SJSA1 (cell line): ENCODE results near the gene PAK6. TPM values are rescaled to one million over a fixed set of nuclear protein-coding genes. Genes with fewer than 3 reads are reported as not detected.

Experiments used
- DNase-seq, 2 experiments: peaks; one replicate each; pipeline ENCODE4 v3.0.0-alpha.2; 2015 to 2020; ENCODE audit warnings: low spot score in 2 of 2, low read depth in 1 of 2
- H3K27ac ChIP-seq: fragments of 250-450 bp; sonication (Bioruptor Pico); 2 replicates; pipeline ENCODE4 v1.5.1; 2020; ENCODE audit warnings: mild to moderate bottlenecking, moderate library complexity
- H3K27me3 ChIP-seq: fragments of 250-450 bp; sonication (Bioruptor Pico); replicated peaks from 2 replicates; pipeline ENCODE4 v1.5.1; 2020; ENCODE audit warnings: mild to moderate bottlenecking, moderate library complexity
- H3K36me3 ChIP-seq: fragments of 250-450 bp; sonication (Bioruptor Pico); 2 replicates; pipeline ENCODE4 v1.5.1; 2020; ENCODE audit warnings: mild to moderate bottlenecking
- H3K4me1 ChIP-seq: fragments of 250-450 bp; sonication (Bioruptor Pico); replicated peaks from 2 replicates; pipeline ENCODE4 v1.6.1; 2021; ENCODE audit warnings: mild to moderate bottlenecking
- H3K4me3 ChIP-seq: fragments of 250-450 bp; sonication (Bioruptor Pico); 2 replicates; pipeline ENCODE4 v1.5.1; 2020; ENCODE audit warnings: mild to moderate bottlenecking
- H3K9me3 ChIP-seq: fragments of 250-450 bp; sonication (Bioruptor Pico); replicated peaks from 2 replicates; pipeline ENCODE4 v1.5.1; 2020; ENCODE audit warnings: mild to moderate bottlenecking
- total RNA-seq: library from RNA; depleted of rRNA; stranded (reverse); fragments of >200 nt; shearing (Covaris generic); gene quantifications from 2 replicates; pipeline ENCODE4 v1.2.3, GENCODE V29; 2014

The PAK6 gene
- total RNA-seq, 1 experiment from 2014 or later: 0.05 TPM

DNA sequence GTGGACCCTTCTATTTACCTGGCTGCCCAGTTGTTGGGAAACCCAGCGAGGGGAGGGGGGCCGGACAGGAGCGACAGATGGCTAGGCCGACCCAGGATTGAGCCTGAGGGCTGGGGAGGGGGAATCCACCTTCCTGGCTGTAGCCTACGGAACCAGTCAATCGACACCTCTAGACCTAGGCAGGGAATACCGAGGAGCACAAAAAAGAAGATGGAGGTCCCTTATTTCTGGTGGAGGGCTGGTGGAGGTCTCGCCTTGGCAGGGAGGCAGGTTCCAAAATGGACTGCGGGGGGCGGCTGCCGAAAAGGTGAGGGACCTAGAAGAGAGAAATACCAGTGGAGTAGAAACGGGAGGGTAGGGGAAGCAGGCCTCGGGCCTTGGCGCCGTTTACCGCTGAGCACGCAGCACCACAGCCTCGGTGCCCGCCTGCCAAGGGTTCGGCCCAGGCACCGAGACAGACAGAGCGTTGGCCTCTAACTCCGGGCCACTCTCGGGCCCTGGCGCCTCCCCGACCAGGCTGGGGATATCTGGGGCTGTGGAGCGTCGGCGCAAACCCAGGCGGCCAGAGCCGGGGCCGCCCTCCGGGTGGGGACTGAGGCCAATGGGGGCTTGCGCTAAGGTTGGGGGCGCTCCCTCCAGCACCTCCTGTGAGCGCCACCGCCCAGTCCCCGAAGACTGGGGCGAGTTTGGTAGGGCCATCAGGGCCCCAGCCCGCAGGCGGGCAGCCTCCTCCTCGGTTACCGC is 42.4 kb downstream of the PAK6 start:
- no peak for DNase-seq
- Histone ChIP-seq H3K4me3 (peak overlapping the region; percentile 59), H3K9me3 (no peaks in the 10 kb centered on the region), H3K27ac (no peak overlapping the region), H3K27me3 (no peaks in the 10 kb centered on the region), H3K36me3 (peaks cover 51% of the 10 kb centered on the region), H3K4me1 (peaks cover 100% of the 10 kb centered on the region)

DNA sequence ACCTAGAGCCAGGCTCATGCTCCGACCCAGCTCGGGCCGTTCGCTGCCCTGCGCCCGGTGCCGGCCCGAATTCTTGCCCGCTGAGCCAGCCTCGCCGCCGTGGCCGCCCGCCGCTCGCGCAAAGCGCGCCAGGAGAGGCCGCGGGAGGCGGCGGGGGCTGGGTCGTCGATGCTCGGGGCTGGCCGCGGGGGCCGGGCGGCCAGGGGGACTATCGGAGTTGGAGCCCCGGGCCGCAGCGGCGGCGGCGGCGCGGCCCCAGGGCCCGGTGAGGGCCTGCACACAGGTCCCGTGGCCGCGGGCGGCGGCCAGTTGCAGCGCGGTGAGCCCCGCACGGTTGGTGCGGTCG is 42.9 kb downstream of the PAK6 start:
- peaks cover 46% of the 10 kb centered on the region for H3K36me3 ChIP-seq
- no peaks in the 10 kb centered on the region for H3K9me3 ChIP-seq
- H3K27ac ChIP-seq: no peak overlapping the region
- H3K4me3 ChIP-seq: peak overlapping the region; percentile 59
- DNase-seq: no peak
- H3K4me1 ChIP-seq: peaks cover 100% of the 10 kb centered on the region
- H3K27me3 ChIP-seq: no peaks in the 10 kb centered on the region

- peak in 1 of 2 experiments; percentile 84 for DNase-seq
- Histone ChIP-seq H3K27me3 (no peaks in the 10 kb centered on the region), H3K9me3 (no peaks in the 10 kb centered on the region), H3K4me3 (peak overlapping the region; percentile 59), H3K27ac (peak overlapping the region; percentile 42), H3K4me1 (peaks cover 100% of the 10 kb centered on the region), H3K36me3 (peaks cover 43% of the 10 kb centered on the region)
Observed at GRCh38 chr15:40282147-40282868, 43.4 kb downstream of the PAK6 start.

GRCh38 chr15:40282869-40283614 is 44.2 kb downstream of the PAK6 start, which contains the start of gene ANKRD63:
Gene ANKRD63 (minus strand): TSS chr15:40283064. CDS start chr15:40282586, 478 bp downstream.
- H3K4me1 ChIP-seq: peaks cover 100% of the 10 kb centered on the region
- H3K36me3 ChIP-seq: peaks cover 41% of the 10 kb centered on the region
- peak within 1 kb of the TSS; percentile 42 for H3K27ac ChIP-seq
- H3K9me3 ChIP-seq: no peaks in the 10 kb centered on the region
- peak within 1 kb of the TSS; percentile 59 for H3K4me3 ChIP-seq
- DNase-seq: peak in 1 of 2 experiments; percentile 71
- no peaks in the 10 kb centered on the region for H3K27me3 ChIP-seq

DNA sequence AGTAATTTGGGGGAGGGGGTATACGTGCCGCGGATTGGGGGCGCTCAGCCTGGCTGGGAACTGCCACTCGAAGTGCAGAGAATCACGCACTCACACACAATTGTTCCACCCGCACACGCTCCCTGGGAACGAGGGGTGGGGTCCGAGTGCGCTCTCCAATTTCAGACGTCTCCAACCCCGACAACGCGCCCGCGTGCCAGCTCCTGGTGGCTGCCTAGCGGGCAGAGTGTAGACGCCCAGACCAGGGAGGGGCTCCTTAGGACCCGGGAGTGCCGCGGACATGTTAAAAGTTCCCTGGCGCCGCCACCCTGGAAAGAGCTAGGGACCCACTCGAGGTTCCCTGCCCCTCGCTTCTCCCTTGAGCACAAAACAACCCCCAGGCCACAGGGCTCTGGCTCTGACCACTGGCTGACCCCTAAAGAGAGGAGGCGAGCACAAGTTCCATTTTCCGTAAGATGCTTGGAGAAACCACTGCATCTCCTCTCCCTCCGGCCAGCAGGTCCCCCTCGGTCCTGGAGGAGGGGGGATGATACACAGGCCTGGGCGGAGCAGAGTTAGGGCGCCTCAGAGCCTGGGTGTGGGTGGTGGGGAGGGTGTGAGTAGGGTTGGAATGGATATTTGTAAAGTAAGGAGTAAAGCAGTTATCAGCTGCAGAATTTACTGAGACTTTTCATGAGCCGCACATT is 44.9 kb downstream of the PAK6 start:
- Histone ChIP-seq H3K4me1 (peaks cover 100% of the 10 kb centered on the region), H3K4me3 (no peak overlapping the region), H3K36me3 (peaks cover 41% of the 10 kb centered on the region), H3K9me3 (no peaks in the 10 kb centered on the region), H3K27ac (no peak overlapping the region), H3K27me3 (no peaks in the 10 kb centered on the region)
- no peak for DNase-seq

- peak overlapping the region; percentile 53 for H3K27ac ChIP-seq
- no peak for DNase-seq
- H3K4me3 ChIP-seq: no peak overlapping the region
Observed at GRCh38 chr15:40285151-40285550, 46.3 kb downstream of the PAK6 start.

DNA sequence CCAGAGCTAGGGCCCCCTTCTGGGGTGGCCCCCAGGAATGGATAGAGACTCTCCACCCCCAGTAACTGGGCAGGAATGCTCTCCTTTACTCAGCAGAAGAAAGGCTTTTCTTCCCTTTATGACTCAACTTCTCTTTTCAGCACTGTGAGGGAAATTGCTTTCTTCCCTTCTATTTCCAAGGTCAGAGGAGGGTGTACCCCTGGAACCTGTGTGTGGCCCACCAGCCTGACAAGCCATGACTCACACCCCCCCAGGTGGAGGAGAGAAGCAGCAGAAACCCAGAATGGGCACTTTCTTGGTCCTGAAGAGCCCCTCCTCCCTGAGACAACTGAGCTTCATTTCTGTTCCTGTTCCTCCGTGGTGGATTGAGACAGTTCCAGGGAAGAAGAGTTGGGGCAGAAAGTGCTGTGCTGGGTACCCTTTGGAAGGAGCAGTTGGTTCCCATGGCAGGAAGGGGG is 46.7 kb downstream of the PAK6 start:
- Histone ChIP-seq H3K27me3 (no peaks in the 10 kb centered on the region), H3K4me1 (peaks cover 85% of the 10 kb centered on the region), H3K27ac (peak overlapping the region; percentile 53), H3K9me3 (no peaks in the 10 kb centered on the region), H3K36me3 (peaks cover 42% of the 10 kb centered on the region), H3K4me3 (no peak overlapping the region)
- peak; percentile 94 for DNase-seq

More at GRCh38 chr15:40285151-40285550, 46.3 kb downstream of the PAK6 start:
- H3K27me3 ChIP-seq: no peaks in the 10 kb centered on the region
- no peaks in the 10 kb centered on the region for H3K9me3 ChIP-seq
- peaks cover 89% of the 10 kb centered on the region for H3K4me1 ChIP-seq
- H3K36me3 ChIP-seq: peaks cover 42% of the 10 kb centered on the region

GRCh38 chr15:40286061-40286532 is 47.2 kb downstream of the PAK6 start:
- no peaks in the 10 kb centered on the region for H3K27me3 ChIP-seq
- peaks cover 81% of the 10 kb centered on the region for H3K4me1 ChIP-seq
- peaks cover 39% of the 10 kb centered on the region for H3K36me3 ChIP-seq
- DNase-seq: no peak
- H3K4me3 ChIP-seq: no peak overlapping the region
- no peaks in the 10 kb centered on the region for H3K9me3 ChIP-seq
- peak overlapping the region; percentile 53 for H3K27ac ChIP-seq

- Histone ChIP-seq H3K4me3 (no peak overlapping the region), H3K36me3 (peaks cover 41% of the 10 kb centered on the region), H3K9me3 (no peaks in the 10 kb centered on the region), H3K27me3 (no peaks in the 10 kb centered on the region), H3K27ac (no peak overlapping the region), H3K4me1 (peaks cover 78% of the 10 kb centered on the region)
- DNase-seq: no peak
Observed at GRCh38 chr15:40286794-40287193, 47.9 kb downstream of the PAK6 start.

GRCh38 chr15:40287505-40287904 is 48.6 kb downstream of the PAK6 start:
- DNase-seq: no peak
- no peaks in the 10 kb centered on the region for H3K9me3 ChIP-seq
- no peak overlapping the region for H3K4me3 ChIP-seq
- peaks cover 71% of the 10 kb centered on the region for H3K4me1 ChIP-seq
- no peak overlapping the region for H3K27ac ChIP-seq
- H3K27me3 ChIP-seq: no peaks in the 10 kb centered on the region
- peaks cover 43% of the 10 kb centered on the region for H3K36me3 ChIP-seq

- no peak overlapping the region for H3K27ac ChIP-seq
- H3K9me3 ChIP-seq: no peaks in the 10 kb centered on the region
- H3K27me3 ChIP-seq: no peaks in the 10 kb centered on the region
- H3K36me3 ChIP-seq: peaks cover 46% of the 10 kb centered on the region
- H3K4me3 ChIP-seq: no peak overlapping the region
- H3K4me1 ChIP-seq: peaks cover 67% of the 10 kb centered on the region
- peak; percentile 52 to 80 for DNase-seq
Observed at GRCh38 chr15:40287968-40288367, 49.1 kb downstream of the PAK6 start.

- peaks cover 54% of the 10 kb centered on the region for H3K4me1 ChIP-seq
- H3K27ac ChIP-seq: no peak overlapping the region
- H3K9me3 ChIP-seq: no peaks in the 10 kb centered on the region
- H3K4me3 ChIP-seq: no peak overlapping the region
- no peaks in the 10 kb centered on the region for H3K27me3 ChIP-seq
- no peak for DNase-seq
- peaks cover 59% of the 10 kb centered on the region for H3K36me3 ChIP-seq
Observed at GRCh38 chr15:40289140-40289775, 50.4 kb downstream of the PAK6 start.

- no peak overlapping the region for H3K27ac ChIP-seq
- no peak overlapping the region for H3K4me3 ChIP-seq
- H3K36me3 ChIP-seq: peaks cover 72% of the 10 kb centered on the region
- H3K9me3 ChIP-seq: no peaks in the 10 kb centered on the region
- H3K4me1 ChIP-seq: peaks cover 41% of the 10 kb centered on the region
- no peaks in the 10 kb centered on the region for H3K27me3 ChIP-seq
- DNase-seq: no peak
Observed at GRCh38 chr15:40290545-40290917, 51.7 kb downstream of the PAK6 start.
